BLaER1 (cell line): ENCODE measurements around the gene DLG2.

Experiments used
- H3K27ac ChIP-seq: shearing (Covaris generic); formaldehyde crosslinking; 2 replicates; pipeline ENCODE4 v1.8.1; 2022
- H3K27me3 ChIP-seq: shearing (Covaris generic); formaldehyde crosslinking; 2 replicates; pipeline ENCODE4 v1.8.1; 2022
- H3K36me3 ChIP-seq: shearing (Covaris generic); formaldehyde crosslinking; 2 replicates; pipeline ENCODE4 v1.8.1; 2022
- H3K4me1 ChIP-seq: shearing (Covaris generic); formaldehyde crosslinking; 2 replicates; pipeline ENCODE4 v1.8.1; 2022
- H3K4me2 ChIP-seq: shearing (Covaris generic); formaldehyde crosslinking; 2 replicates; pipeline ENCODE4 v1.8.1; 2022
- H3K4me3 ChIP-seq: shearing (Covaris generic); formaldehyde crosslinking; 2 replicates; pipeline ENCODE4 v1.8.1; 2022
- H3K9ac ChIP-seq: shearing (Covaris generic); formaldehyde crosslinking; 2 replicates; pipeline ENCODE4 v1.8.1; 2022
- H3K9me3 ChIP-seq: shearing (Covaris generic); formaldehyde crosslinking; 2 replicates; pipeline ENCODE4 v1.8.1; 2022
- H4K20me1 ChIP-seq: shearing (Covaris generic); formaldehyde crosslinking; 2 replicates; pipeline ENCODE4 v1.8.1; 2022
- Cebpa-rat ChIP-seq: shearing (Covaris generic); IDR thresholded peaks from 2 replicates; pipeline ENCODE4 v1.8.1; 2022

The DLG2 gene

DNA sequence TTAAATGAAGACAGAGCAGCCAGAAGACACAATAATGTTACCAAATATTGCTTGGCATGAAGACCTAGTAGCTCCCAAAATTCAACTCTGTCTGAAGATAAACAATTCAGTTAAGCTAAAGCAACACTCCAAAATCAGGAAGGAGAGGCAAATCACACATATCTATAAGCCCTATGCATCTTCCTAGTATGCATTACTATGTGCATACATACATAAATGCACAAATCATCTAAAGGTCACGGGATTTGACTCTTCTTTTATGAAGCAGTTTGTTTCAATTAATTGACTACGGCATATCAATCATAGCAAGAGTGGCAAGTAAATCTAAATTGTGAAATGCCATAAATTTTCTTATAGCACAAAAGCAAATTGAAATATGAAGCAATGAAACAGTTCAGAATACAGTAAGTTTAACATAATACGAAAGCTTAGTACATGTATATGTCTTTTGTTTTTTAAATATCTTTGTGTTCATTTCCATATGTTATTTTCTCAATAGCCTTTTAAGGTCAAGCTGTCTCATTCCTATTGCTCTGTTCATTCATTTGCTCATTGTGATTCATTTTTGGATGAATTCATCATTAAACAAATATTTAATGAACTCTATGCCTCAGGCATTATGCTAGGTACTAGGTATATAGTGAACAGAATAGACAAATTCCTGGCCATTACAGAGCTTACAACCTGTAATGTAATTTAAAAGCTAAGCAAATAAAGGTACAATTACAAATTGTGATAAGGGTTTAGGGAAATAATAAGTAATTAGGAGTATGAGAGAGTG is 540.5 kb downstream of the DLG2 start:
- no peaks in the 10 kb centered on the region for H3K27me3 ChIP-seq
- H3K4me2 ChIP-seq = no peak overlapping the region
- no peaks in the 10 kb centered on the region for H3K9me3 ChIP-seq
- TF ChIP-seq Cebpa-rat = no peak
- no peak overlapping the region for H3K4me3 ChIP-seq
- H3K4me1 ChIP-seq = peaks cover 17% of the 10 kb centered on the region; the same call in 1 of the 2 replicates
- no peaks in the 10 kb centered on the region for H3K36me3 ChIP-seq
- no peak overlapping the region for H3K27ac ChIP-seq
- no peaks in the 10 kb centered on the region for H4K20me1 ChIP-seq
- H3K9ac ChIP-seq = no peak overlapping the region

DNA sequence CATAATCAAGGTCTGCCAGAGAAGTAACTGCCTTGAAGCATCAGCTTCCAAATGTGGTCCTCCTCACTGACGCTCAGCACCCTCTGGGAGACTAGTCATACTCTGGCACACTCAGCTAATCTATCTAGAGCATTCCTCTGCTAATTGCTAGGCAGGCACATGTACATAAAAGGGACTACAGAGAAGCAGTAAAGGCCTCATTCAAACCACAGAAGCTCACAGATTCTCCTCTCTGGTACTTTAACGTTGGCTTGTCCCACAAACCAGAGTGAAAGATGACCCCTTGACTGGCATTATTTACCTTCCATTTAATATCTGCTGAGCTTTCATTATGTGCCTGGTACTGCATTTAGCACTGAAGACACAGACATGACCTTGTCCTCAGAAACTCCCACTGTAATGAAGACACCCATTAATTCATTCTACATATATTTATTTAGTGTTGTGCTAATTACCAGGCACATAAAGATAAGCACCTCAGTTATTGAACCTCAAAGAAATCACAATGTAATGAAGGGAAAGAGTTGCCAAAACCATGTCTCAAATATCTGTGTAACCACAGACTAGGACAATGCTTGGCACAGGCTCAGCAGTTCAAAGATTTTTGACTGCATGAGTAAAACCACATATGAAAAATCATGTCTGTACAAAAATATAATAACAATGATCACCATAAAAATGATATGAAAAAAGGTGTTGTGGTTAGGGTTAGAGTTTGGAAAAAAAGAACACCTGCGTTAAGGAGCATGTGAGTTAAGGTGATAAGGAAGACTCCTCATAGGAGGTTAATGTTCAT is 550.4 kb downstream of the DLG2 start:
- no peak for TF ChIP-seq Cebpa-rat
- peaks cover 9% of the 10 kb centered on the region; the same call in 1 of the 2 replicates for H3K4me1 ChIP-seq
- no peak overlapping the region for H3K9ac ChIP-seq
- no peak overlapping the region for H3K4me3 ChIP-seq
- H4K20me1 ChIP-seq = no peaks in the 10 kb centered on the region
- H3K27me3 ChIP-seq = no peaks in the 10 kb centered on the region
- H3K4me2 ChIP-seq = no peak overlapping the region
- H3K9me3 ChIP-seq = no peaks in the 10 kb centered on the region
- H3K27ac ChIP-seq = no peak overlapping the region
- H3K36me3 ChIP-seq = no peaks in the 10 kb centered on the region

DNA sequence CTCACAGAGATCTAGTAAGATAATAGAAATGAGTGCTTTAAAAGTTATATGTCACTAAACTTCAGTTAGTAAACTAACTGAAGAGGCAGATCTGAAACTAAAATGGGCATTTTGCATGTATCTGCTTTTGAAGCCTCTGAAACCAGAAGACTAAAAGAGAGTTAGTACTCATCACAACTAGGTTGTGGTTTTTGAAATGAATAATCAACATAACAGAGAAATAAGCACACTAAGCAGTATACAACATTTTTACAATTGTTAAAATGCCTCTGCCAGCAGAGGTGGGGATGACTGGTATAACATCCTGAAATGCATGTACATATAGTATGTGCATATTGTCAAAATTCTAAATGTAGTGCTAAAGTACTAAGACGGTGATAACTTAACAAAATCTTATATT is 564.5 kb downstream of the DLG2 start:
- TF ChIP-seq Cebpa-rat = no peak
- Histone ChIP-seq H3K36me3 (no peaks in the 10 kb centered on the region), H4K20me1 (no peaks in the 10 kb centered on the region), H3K4me2 (no peak overlapping the region), H3K4me3 (no peak overlapping the region), H3K27me3 (no peaks in the 10 kb centered on the region), H3K4me1 (no peaks in the 10 kb centered on the region), H3K9ac (no peak overlapping the region), H3K9me3 (no peaks in the 10 kb centered on the region), H3K27ac (no peak overlapping the region)

DNA sequence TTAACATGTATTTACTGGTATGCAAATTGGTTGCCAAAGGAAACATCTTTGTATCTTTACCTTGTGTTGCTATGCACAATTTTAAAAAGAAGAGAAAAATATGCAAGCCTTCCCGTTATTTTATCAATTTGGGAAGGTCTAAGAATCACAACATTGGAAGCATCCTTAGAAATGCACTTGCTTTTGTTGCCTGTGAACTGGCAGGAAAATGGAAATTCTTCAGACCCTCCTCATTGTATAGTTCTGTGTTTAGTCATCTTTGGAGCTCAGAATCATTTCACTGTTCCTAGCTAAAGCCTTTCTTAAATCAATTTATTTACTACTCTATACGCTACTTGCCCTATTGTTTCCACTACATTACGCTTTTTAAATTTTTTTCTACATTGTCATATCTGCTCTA is 574.5 kb downstream of the DLG2 start:
- Histone ChIP-seq H3K27me3 (no peaks in the 10 kb centered on the region), H3K27ac (no peak overlapping the region), H3K9me3 (no peaks in the 10 kb centered on the region), H3K9ac (no peak overlapping the region), H3K36me3 (no peaks in the 10 kb centered on the region), H4K20me1 (no peaks in the 10 kb centered on the region), H3K4me2 (no peak overlapping the region), H3K4me1 (no peaks in the 10 kb centered on the region), H3K4me3 (no peak overlapping the region)
- TF ChIP-seq Cebpa-rat = no peak

DNA sequence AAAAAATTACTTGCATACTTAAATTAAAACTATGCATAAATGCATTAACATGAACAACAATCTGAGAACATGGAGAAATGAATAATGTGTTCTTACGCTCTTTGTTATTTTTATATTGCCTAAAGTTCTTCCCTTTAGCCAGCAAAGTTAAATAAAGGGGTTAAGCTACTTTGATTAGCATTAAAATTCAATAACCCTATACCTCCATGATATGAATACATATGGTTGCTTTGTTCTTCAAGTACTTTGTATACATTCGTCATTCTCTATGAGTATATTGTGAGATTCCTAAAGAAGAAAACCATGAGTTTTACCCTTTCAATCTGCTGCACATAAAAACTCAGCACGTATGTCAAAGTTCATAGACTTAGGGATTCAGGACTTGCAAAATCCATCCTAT is 578.3 kb downstream of the DLG2 start:
- Histone ChIP-seq H3K9ac (no peak overlapping the region), H3K27me3 (no peaks in the 10 kb centered on the region), H3K4me1 (no peaks in the 10 kb centered on the region), H3K36me3 (no peaks in the 10 kb centered on the region), H3K27ac (no peak overlapping the region), H3K9me3 (no peaks in the 10 kb centered on the region), H4K20me1 (no peaks in the 10 kb centered on the region), H3K4me2 (no peak overlapping the region), H3K4me3 (no peak overlapping the region)
- no peak for TF ChIP-seq Cebpa-rat

DNA sequence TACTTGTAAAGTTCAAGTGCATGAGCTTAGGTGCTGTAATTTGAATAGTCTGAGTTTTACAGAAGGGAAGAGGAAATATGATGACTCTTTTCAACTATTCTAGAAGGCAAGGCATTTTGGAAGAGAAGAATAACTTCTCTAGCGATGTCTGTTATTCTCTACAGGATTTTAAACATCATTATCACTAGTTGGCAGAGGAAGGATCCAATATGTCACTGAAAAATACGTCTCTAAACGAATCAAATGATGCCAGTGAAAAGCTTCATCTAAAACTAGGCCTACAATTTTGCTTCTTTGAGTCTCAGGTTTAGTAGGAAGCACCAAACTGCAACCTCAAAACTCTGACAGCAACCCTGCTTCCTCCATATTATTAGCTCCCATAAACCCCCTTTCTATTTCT is 581.4 kb downstream of the DLG2 start:
- Histone ChIP-seq H3K9me3 (no peaks in the 10 kb centered on the region), H3K4me2 (no peak overlapping the region), H3K36me3 (no peaks in the 10 kb centered on the region), H3K4me1 (no peaks in the 10 kb centered on the region), H3K27ac (no peak overlapping the region), H4K20me1 (no peaks in the 10 kb centered on the region), H3K9ac (no peak overlapping the region), H3K4me3 (no peak overlapping the region), H3K27me3 (no peaks in the 10 kb centered on the region)
- no peak for TF ChIP-seq Cebpa-rat

DNA sequence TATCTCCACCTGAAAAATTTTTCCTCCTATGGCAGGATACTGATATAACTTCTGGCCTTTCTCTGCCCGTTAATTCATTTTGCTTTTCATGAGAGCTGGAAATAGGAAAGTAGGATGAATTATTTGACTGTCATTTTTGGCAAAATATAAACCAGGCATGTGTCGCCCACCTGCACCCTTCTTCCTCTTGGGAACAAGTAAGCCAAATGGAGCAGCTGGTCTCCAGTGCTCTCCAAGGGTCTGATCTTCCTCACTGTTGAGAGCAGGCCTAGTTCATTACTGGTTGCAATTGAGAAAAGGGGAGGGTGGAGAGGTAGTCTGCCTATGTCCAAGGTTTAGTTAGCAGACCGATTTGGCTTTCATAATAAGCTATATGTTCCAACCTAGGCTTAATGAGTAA is 582.2 kb downstream of the DLG2 start:
- Histone ChIP-seq H3K36me3 (no peaks in the 10 kb centered on the region), H3K4me3 (no peak overlapping the region), H3K4me2 (no peak overlapping the region), H3K27ac (no peak overlapping the region), H3K27me3 (no peaks in the 10 kb centered on the region), H3K9me3 (no peaks in the 10 kb centered on the region), H3K4me1 (no peaks in the 10 kb centered on the region), H4K20me1 (no peaks in the 10 kb centered on the region), H3K9ac (no peak overlapping the region)
- TF ChIP-seq Cebpa-rat = no peak

DNA sequence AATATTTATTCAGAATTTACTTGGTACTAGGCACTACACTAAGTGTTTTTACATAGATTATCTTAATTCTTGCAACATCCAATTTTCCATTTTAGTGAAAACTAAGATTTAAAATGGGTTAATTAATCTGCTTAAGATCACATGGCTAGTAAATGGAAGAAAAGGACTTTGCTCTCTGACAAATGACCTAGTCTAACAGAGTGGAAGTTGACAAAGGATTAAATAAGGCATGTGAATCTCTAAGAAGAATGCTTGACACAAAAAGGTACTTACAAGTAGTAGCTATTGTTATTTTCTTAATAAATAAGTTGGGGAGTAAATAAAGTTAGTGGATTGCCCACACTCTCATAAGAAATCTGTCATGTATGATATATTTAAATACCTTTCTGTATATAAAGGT is 584.8 kb downstream of the DLG2 start:
- H3K27ac ChIP-seq = no peak overlapping the region
- H3K4me2 ChIP-seq = no peak overlapping the region
- TF ChIP-seq Cebpa-rat = no peak
- no peaks in the 10 kb centered on the region for H3K9me3 ChIP-seq
- H3K36me3 ChIP-seq = no peaks in the 10 kb centered on the region
- no peak overlapping the region for H3K9ac ChIP-seq
- no peaks in the 10 kb centered on the region for H3K4me1 ChIP-seq
- H3K4me3 ChIP-seq = no peak overlapping the region
- no peaks in the 10 kb centered on the region for H3K27me3 ChIP-seq
- H4K20me1 ChIP-seq = no peaks in the 10 kb centered on the region

DNA sequence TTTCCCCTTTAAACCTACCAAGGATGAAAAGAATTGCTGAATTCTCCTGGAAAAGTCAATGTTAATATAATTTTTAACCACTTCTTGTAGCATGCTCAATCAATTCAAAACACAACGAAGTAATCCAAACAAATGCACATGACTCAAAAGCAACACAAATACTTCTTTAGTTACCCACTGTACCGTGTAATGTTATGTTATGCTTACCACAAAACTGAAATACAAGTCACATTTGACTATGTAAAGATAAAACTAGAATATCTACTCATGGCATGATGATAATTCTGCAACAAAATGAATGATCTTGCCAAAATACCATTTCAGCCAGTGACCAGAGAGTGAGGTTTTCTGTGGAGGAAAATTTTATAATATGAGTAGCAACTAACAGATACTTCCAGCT is 587.0 kb downstream of the DLG2 start:
- no peaks in the 10 kb centered on the region for H4K20me1 ChIP-seq
- TF ChIP-seq Cebpa-rat = no peak

DNA sequence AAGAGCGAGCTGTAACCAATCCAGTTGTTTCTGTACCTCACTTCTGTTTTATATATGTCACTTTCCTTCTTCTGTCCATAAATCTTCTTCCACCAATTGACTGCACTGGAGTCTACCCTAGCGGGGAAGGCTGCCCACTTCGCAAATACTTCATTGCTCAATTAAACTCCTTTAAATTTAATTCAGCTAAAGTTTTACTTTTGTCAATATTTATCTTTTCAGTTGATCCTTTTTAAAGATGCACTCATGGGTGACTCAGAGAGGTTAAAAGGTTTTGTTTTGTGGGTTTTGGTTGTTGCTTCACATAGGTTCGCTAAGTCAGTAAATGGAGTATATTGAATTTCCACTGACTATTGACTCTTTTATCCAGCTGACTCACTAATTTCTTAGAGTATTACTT is 597.2 kb downstream of the DLG2 start:
- H3K27ac ChIP-seq = no peak overlapping the region
- no peak overlapping the region for H3K9ac ChIP-seq
- 0 out of 2 replicates have a peak, but pooled peaks cover 8% of the 10 kb centered on the region for H3K4me1 ChIP-seq
- H4K20me1 ChIP-seq = no peaks in the 10 kb centered on the region
- no peak overlapping the region for H3K4me3 ChIP-seq
- H3K36me3 ChIP-seq = no peaks in the 10 kb centered on the region
- H3K4me2 ChIP-seq = no peak overlapping the region
- no peaks in the 10 kb centered on the region for H3K27me3 ChIP-seq
- H3K9me3 ChIP-seq = peaks cover 12% of the 10 kb centered on the region; the same call in 1 of the 2 replicates
- TF ChIP-seq Cebpa-rat = no peak

More for the DNA sequence above, 587.0 kb downstream of the DLG2 start:
- no peaks in the 10 kb centered on the region for H3K4me1 ChIP-seq
- no peaks in the 10 kb centered on the region for H3K9me3 ChIP-seq
- H3K27ac ChIP-seq = no peak overlapping the region
- no peaks in the 10 kb centered on the region for H3K36me3 ChIP-seq
- no peak overlapping the region for H3K4me2 ChIP-seq
- H3K4me3 ChIP-seq = no peak overlapping the region
- no peak overlapping the region for H3K9ac ChIP-seq
- no peaks in the 10 kb centered on the region for H3K27me3 ChIP-seq
